ENCODE data around the gene NR2F2. TPM values are rescaled to one million over a fixed set of nuclear protein-coding genes. Genes with fewer than 3 reads are reported as not detected.
A peak's percentile ranks its signal among the peaks of the same experiment; 100 is the strongest.

Gene NR2F2
- total RNA-seq, 1 donor from 2014 or later = 32.1 TPM

- H3K4me1 Mint-ChIP-seq = peaks cover 74% of the 10 kb centered on the region
- peak; percentile 88 for DNase-seq (ENCODE audit: low spot score)
- Histone ChIP-seq H3K9me3 (ENCODE audit: low read depth) (no peaks in the 10 kb centered on the region), H3K4me1 (peaks cover 90% of the 10 kb centered on the region), H3K27ac (no peak overlapping the region), H3K27me3 (peaks cover 92% of the 10 kb centered on the region), H3K4me2 (peak overlapping the region; percentile 98), H3K36me3 (no peaks in the 10 kb centered on the region), H3F3A (ENCODE audit: low read depth) (peaks cover 71% of the 10 kb centered on the region), H3K79me2 (ENCODE audit: low read depth) (peaks cover 54% of the 10 kb centered on the region), H4K20me1 (ENCODE audit: low read depth) (peaks cover 67% of the 10 kb centered on the region), H2AFZ (replicated peaks) (no peak overlapping the region), H3K9ac (no peak overlapping the region), H3K4me3 (peak overlapping the region; percentile 62)
- peaks cover 2% of the 10 kb centered on the region for H3K36me3 Mint-ChIP-seq
- H3K4me3 Mint-ChIP-seq = peak overlapping the region; percentile 83
- no peak overlapping the region for H3K27ac Mint-ChIP-seq
- H3K27me3 Mint-ChIP-seq (ENCODE audit: insufficient read depth, low read depth) = peaks cover 40% of the 10 kb centered on the region
- TF ChIP-seq EZH2phosphoT487 (IDR thresholded peaks at IDR 0.05) (no peak), EZH2 (IDR thresholded peaks at IDR 0.05) (peak; percentile 30)
- TF ChIP-seq, protein P1, sequence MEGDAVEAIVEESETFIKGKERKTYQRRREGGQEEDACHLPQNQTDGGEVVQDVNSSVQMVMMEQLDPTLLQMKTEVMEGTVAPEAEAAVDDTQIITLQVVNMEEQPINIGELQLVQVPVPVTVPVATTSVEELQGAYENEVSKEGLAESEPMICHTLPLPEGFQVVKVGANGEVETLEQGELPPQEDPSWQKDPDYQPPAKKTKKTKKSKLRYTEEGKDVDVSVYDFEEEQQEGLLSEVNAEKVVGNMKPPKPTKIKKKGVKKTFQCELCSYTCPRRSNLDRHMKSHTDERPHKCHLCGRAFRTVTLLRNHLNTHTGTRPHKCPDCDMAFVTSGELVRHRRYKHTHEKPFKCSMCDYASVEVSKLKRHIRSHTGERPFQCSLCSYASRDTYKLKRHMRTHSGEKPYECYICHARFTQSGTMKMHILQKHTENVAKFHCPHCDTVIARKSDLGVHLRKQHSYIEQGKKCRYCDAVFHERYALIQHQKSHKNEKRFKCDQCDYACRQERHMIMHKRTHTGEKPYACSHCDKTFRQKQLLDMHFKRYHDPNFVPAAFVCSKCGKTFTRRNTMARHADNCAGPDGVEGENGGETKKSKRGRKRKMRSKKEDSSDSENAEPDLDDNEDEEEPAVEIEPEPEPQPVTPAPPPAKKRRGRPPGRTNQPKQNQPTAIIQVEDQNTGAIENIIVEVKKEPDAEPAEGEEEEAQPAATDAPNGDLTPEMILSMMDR (IDR thresholded peaks at IDR 0.05) = peak; percentile 80
- H3K9me3 Mint-ChIP-seq = no peaks in the 10 kb centered on the region
Measured at GRCh38 chr15:96353930-96354730, 23.6 kb downstream of the NR2F2 start.

DNA sequence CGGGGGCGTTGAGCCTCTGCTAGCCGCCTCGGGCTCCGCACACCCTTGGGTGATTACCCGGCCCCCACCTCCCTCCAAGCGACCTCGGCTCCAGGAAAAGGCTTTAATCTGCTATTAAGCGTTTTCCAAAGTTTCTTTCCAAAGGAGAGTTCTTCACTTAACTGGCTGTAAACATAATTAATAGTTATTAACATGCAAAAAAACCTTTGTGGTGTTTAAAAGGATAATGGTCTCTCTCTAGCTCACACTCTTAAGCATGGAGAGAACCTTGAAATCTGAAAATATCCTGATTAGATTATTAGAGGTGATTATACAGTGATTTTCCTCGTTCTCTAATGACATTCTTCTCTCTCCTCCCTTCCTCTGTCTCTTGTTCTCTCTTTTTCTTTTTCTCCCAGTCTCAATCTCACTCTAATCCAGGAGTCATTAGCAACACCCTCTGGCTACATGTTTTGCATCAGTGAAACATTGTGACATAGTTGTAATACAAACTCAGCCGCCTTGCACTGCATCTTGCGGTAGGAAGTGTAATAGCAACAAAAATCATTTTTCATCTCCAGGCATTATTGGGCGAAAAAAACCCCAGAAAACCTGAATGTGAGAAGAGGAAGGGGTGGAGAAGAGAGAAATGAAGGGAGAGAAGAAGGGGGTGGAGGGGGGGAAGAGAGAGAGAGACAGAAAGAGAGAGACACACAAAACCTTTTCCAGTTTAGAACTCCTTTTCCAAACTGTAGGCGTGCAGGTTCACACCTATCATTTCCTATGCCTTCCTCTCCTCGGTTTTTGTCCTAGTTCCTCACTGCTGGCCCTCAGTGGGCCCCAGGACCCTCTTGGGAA lies 24.4 kb downstream of the NR2F2 start:
- H3K9ac ChIP-seq = no peak overlapping the region
- H3K4me1 ChIP-seq = peaks cover 90% of the 10 kb centered on the region
- H3K27me3 Mint-ChIP-seq (ENCODE audit: insufficient read depth, low read depth) = peaks cover 47% of the 10 kb centered on the region
- peak; percentile 31 for DNase-seq (ENCODE audit: low spot score)
- H3K4me3 ChIP-seq = peak overlapping the region; percentile 62
- H3K36me3 ChIP-seq = no peaks in the 10 kb centered on the region
- H3K9me3 ChIP-seq (ENCODE audit: low read depth) = no peaks in the 10 kb centered on the region
- H2AFZ ChIP-seq (replicated peaks) = no peak overlapping the region
- peaks cover 71% of the 10 kb centered on the region for H3F3A ChIP-seq (ENCODE audit: low read depth)
- peaks cover 71% of the 10 kb centered on the region for H3K4me1 Mint-ChIP-seq
- H3K36me3 Mint-ChIP-seq = peaks cover 2% of the 10 kb centered on the region
- no peak overlapping the region for H3K27ac ChIP-seq
- peaks cover 59% of the 10 kb centered on the region for H4K20me1 ChIP-seq (ENCODE audit: low read depth)
- peaks cover 54% of the 10 kb centered on the region for H3K79me2 ChIP-seq (ENCODE audit: low read depth)
- peak overlapping the region; percentile 98 for H3K4me2 ChIP-seq
- H3K27me3 ChIP-seq = peaks cover 99% of the 10 kb centered on the region
- H3K9me3 Mint-ChIP-seq = no peaks in the 10 kb centered on the region
- no peak overlapping the region for H3K4me3 Mint-ChIP-seq
- H3K27ac Mint-ChIP-seq = no peak overlapping the region
- no peak for TF ChIP-seq EZH2phosphoT487 (IDR thresholded peaks at IDR 0.05)
- TF ChIP-seq, protein P1 (IDR thresholded peaks at IDR 0.05) = peak; percentile 20

DNA sequence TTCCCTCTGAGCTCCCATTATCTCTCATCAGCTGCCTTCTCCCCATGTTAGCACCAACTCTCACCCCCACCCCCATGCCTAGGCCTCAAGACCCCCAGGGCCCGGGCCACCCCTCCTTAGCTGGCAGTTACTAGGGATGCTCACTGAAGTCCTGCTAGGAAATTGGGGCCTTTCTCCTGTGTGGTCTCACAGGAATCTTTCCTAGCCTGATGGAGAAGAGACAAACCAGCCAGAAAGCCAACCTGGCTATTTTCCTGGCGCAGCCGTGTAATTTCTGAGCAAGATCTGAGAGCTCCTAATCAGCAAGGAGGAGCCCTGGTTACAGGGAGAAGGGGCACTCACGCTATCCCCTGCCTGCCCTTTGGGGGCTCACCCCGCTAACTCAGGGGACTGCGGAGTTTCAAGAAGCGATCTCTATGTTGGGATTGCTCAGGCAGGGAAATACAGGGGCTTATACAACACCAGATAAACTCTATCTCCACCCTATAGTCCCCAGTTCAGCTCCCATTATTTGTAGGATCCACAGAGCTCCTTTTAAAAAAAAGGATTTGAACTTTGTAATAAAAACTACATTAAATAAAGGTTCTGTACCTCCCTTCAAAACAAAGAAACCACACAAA lies 25.2 kb downstream of the NR2F2 start:
- Histone ChIP-seq H3K27ac (no peak overlapping the region), H3K4me2 (peak overlapping the region; percentile 98), H3F3A (ENCODE audit: low read depth) (peaks cover 70% of the 10 kb centered on the region), H2AFZ (replicated peaks) (no peak overlapping the region), H3K9ac (no peak overlapping the region), H3K27me3 (peaks cover 96% of the 10 kb centered on the region), H4K20me1 (ENCODE audit: low read depth) (peaks cover 51% of the 10 kb centered on the region), H3K79me2 (ENCODE audit: low read depth) (peaks cover 47% of the 10 kb centered on the region), H3K4me1 (peaks cover 85% of the 10 kb centered on the region), H3K4me3 (peak overlapping the region; percentile 62), H3K36me3 (no peaks in the 10 kb centered on the region), H3K9me3 (ENCODE audit: low read depth) (no peaks in the 10 kb centered on the region)
- peak overlapping the region; percentile 50 for H3K4me3 Mint-ChIP-seq
- H3K27me3 Mint-ChIP-seq (ENCODE audit: insufficient read depth, low read depth) = peaks cover 46% of the 10 kb centered on the region
- peak; percentile 56 for DNase-seq (ENCODE audit: low spot score)
- H3K9me3 Mint-ChIP-seq = no peaks in the 10 kb centered on the region
- peaks cover 65% of the 10 kb centered on the region for H3K4me1 Mint-ChIP-seq
- H3K36me3 Mint-ChIP-seq = no peaks in the 10 kb centered on the region
- TF ChIP-seq, protein P1 (IDR thresholded peaks at IDR 0.05) = no peak
- TF ChIP-seq EZH2 (IDR thresholded peaks at IDR 0.05) (no peak), EZH2phosphoT487 (IDR thresholded peaks at IDR 0.05) (no peak)
- no peak overlapping the region for H3K27ac Mint-ChIP-seq
